ENCODE data around the gene PATZ1. TPM values are rescaled to one million over a fixed set of nuclear protein-coding genes. Genes with fewer than 3 reads are reported as not detected.

Gene PATZ1
- total and polyA plus RNA-seq, 9 of the 15 experiments (the other 6 are each of a cell fraction or from before 2014, with no cell fraction given) = 0.63 to 7.8 (median 4.2) TPM

- TF ChIP-seq ESRRB (CRISPR knock-in tag; IDR thresholded peaks at IDR 0.05; ENCODE audit: borderline replicate concordance) = no peak
- no peak for TF ChIP-seq HDAC1 (IDR thresholded peaks at IDR 0.05)
- no peak for TF ChIP-seq ZNF324 (CRISPR knock-in tag; IDR thresholded peaks at IDR 0.05)
- TF ChIP-seq ZSCAN32 (CRISPR knock-in tag; IDR thresholded peaks at IDR 0.05) = no peak
Measured at GRCh38 chr22:31340360-31340759, 5.8 kb downstream of the PATZ1 start (continued).

GRCh38 chr22:31339148-31339832, 6.9 kb downstream of the PATZ1 start:
- Histone ChIP-seq H3K79me2 (ENCODE audit: control insufficient read depth, insufficient read depth, low read length) (no peaks in the 10 kb centered on the region; the same call in 2 of the 3 replicates), H3K4me2 (ENCODE audit: insufficient read depth, low read length) (no peak overlapping the region), H2AFZ (ENCODE audit: low read depth, low read length) (no peak overlapping the region), H3K27ac (ENCODE audit: extremely low read depth, low read depth, low read length) (no peak overlapping the region), H3K36me3 (ENCODE audit: control insufficient read depth, insufficient read depth, low read length) (peaks cover 39% of the 10 kb centered on the region; the same call in 2 of the 3 replicates), H3K9me3 (replicated peaks; ENCODE audit: control insufficient read depth, insufficient read depth, low read depth, low read length) (no peaks in the 10 kb centered on the region), H3K4me1 (replicated peaks in 1 of 2; ENCODE audit: control insufficient read depth in 2 of 2, insufficient read depth in 2 of 2, low read length in 2 of 2) (peaks cover 2 to 14% of the 10 kb centered on the region in 2 experiments; a peak in 4 of 5 replicates), H4K20me1 (replicated peaks; ENCODE audit: control insufficient read depth, insufficient read depth, low read length) (no peaks in the 10 kb centered on the region), H3K9ac (ENCODE audit: insufficient read depth in 1 of 2, low read depth in 2 of 2, low read length in 2 of 2) (peak overlapping the region in 1 of 2 experiments; percentile 26; a peak in 1 of 4 replicates), H3K27me3 (ENCODE audit: control insufficient read depth in 2 of 2, insufficient read depth in 2 of 2, low read length in 2 of 2) (no peaks in the 10 kb centered on the region), H3K9me1 (ENCODE audit: control insufficient read depth, insufficient read depth, low read length) (no peaks in the 10 kb centered on the region), H3K4me3 (no peak overlapping the region)
- WGBS (ENCODE audit: insufficient coverage, low coverage, missing lambda C conversion rate) = 42% methylated on average over 5 of the region's 6 CpGs
- POLR2A ChIA-PET = interaction anchor here (1.3 to 1.4 kb wide), 2 partner anchors 21 to 26 kb away, joined by 4 to 5 read pairs; no protein-coding TSS in a partner anchor
- FAIRE-seq = no peak
- in situ Hi-C loops (cut with MboI) = no loop called here
- DNase-seq (ENCODE audit: extremely low read depth in 1 of 4, low spot score in 3 of 4) = no peak
- intact Hi-C loops (cut with micrococcal nuclease) = no loop called here
- CTCF ChIA-PET (ENCODE audit: low intra/inter-chr PET ratio) = no interaction called here
- ATAC-seq = no peak
- no TSS peak for BruUV-seq (replicated peaks)
- TF ChIP-seq EP400 (IDR thresholded peaks at IDR 0.05) = no peak
- no peak for TF ChIP-seq EP300 (IDR thresholded peaks at IDR 0.05; ENCODE audit: low read length)
- TF ChIP-seq NFIC (IDR thresholded peaks at IDR 0.05) = no peak
- no peak for TF ChIP-seq REST (IDR thresholded peaks at IDR 0.05; ENCODE audit: borderline replicate concordance)
- no peak for TF ChIP-seq REST (CRISPR knock-in tag; IDR thresholded peaks at IDR 0.05; ENCODE audit: low read depth)
- no peak for TF ChIP-seq DDX20 (tag; IDR thresholded peaks at IDR 0.05; ENCODE audit: low read depth)
- no peak for TF ChIP-seq HDAC8 (tag; IDR thresholded peaks at IDR 0.05)
- no peak for TF ChIP-seq MTA2 (IDR thresholded peaks at IDR 0.05; ENCODE audit: low read depth)
- no peak for TF ChIP-seq NFATC3 (IDR thresholded peaks at IDR 0.05)
- no peak for TF ChIP-seq TRIM24 (IDR thresholded peaks at IDR 0.05)

All from K562 (cell line).